Ammon's horn (tissue), 1 donor: Measurements from ENCODE around the gene PEAK1.

Source experiments
- DNase-seq: peaks from one replicate; pipeline ENCODE4 v3.0.0-alpha.2; 2016; ENCODE audit warnings: low spot score

Gene PEAK1

DNA sequence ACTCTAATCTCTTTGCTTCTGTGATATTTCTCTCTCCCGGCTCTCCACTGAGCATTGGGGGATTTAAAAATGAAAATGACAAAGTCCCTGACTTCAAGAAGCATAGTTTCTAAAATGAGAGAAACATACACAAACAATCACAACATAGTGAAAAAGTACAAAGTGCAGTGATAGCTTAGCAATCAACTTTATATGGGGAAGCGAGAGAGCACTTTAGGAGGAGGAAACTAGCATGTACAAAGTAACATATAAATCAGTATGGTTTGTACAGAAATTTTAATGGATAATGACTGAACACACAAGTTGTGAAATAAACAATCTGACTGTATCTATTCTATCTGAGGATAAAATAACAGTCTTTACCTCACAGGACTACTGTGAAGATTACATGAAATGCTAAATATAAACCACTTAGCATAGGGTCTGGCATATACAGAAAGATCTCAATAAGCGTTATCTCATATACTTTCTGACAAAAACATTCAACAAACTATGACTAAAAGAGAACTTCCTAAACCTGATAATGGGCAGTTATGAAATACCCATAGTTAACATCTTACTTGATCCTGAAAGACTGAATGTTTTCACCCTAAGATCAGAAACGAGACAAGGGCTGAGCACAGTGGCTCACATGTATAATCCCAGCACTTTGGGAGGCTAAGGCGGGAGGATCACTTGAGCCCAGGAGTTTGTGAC is 61.2 kb downstream of the PEAK1 start:
- DNase-seq = no peak

DNA sequence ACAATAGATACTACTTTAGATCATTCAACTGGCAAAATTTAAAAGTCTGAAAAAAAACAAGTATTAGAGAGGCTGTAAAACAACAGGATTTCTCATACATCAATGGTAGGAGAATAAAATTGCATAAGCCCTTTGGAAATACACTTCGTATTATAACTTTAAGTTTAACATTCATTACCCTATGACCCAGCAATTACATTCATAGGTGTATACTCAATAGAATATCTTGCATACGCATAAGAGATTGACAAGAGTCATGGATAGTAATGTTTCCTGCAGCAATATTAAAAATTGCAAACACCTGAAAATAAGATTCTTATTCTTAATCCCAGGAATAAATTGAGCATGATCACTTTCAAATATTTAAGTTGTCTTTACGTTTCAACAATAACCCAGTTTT is 63.6 kb downstream of the PEAK1 start:
- no peak for DNase-seq

DNA sequence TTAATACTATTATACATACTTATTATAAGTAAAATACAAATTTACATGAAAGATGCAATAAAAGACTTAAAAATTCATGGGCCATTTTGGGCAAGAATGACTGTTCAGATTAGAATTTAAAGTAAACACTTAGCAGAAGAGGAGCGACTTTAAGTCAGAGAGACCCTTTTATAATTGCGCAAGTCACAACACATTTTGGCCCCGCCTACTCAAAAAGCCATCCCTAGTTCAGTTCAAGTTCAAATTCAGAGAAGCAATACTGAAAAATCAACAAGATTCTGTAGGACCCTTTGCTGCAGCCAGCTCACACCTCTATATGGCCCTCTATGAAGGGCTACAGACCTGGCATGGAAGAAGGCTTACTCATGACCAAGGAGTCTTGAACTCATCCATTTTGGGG is 64.6 kb downstream of the PEAK1 start:
- no peak for DNase-seq

DNA sequence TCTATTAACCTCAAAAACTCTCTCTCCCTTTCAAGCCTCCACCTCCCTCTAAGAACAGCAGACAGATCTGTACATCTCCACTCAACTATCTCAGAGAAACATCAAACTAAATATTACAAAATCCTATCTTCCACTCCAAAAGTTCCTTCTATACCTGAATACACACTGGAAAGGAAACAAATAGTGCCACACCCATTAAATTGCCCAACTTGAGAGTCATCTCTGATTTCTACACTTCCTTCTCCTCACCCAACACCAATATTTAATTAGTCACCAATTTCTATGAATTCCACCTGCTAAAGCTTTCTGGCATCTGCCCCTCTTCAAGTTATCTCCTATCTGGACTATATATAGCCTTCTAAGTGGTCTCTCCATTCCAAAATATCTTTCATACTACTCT is 65.8 kb downstream of the PEAK1 start:
- DNase-seq = no peak

DNA sequence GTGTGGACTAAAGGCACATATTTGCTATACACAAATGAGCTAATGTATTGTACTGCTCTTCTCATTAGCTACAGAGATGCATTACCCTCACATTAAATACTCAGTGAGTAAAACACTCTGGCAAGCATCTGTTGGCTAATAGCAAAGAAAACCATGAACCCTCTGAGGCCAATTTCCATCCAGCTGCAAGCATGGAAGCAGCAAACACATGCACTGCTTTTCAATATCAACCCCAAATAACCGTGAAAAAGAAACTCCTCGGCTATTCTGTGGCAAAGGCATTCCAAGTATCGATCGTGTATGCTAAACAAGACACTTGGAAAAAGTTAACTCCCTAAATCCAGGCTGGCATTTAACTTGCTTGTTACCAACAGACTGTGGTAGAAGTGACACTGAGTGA is 67.0 kb downstream of the PEAK1 start:
- no peak for DNase-seq

DNA sequence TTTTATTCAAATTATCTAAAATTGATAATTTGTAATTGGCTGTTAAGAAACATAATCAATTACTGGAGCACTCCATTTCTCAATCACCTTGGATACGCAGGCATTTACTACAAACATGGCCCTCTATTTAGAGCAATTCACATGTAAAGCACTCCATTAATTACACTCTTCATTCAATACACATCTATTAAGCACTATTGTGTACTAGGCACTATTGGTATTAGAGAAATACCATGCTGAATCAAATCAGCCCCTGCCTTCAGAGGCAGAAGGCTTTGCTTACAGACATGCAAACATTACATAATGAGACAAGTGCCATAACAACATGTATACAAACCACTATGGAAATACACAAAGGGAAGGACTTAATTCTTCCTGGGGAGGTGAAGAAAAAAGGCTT is 69.1 kb downstream of the PEAK1 start:
- DNase-seq = no peak

DNA sequence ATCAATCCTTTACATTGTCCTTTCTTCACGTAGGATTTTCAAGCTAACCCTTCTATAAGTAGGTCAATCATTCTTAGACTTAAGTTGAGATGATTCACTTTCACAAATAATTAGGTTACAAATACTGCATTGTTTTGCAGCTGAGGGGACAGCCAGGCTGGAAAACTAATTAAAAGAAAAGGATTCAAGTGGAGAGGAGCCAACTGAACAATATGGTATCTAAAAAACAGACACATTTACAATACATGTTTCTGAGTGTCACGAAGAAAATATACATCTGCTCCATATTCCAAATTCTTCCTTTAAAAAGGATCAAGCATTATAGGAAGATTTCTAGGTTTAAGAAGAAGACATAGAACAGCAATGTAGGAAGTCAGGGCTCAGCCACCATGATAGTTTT is 70.2 kb downstream of the PEAK1 start:
- no peak for DNase-seq

DNA sequence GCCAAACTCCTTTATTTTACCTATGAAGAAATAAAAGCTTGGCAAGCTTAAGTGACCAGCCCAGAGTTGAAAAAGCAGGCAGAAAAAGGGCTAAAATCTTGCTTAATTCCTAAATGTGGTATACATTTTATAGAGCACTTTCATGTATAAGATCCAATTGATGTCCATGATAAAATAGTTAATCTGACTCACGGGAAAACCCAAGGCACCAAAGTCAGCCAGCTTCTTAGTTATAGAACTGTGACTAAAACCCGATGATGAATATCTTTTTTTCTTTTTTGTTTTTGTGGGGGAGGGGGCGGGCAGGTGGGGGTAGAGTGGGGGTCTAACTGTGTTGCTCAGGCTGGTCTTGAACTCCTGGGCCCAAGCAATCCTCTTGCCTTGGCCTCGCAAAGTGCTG is 71.4 kb downstream of the PEAK1 start:
- no peak for DNase-seq

DNA sequence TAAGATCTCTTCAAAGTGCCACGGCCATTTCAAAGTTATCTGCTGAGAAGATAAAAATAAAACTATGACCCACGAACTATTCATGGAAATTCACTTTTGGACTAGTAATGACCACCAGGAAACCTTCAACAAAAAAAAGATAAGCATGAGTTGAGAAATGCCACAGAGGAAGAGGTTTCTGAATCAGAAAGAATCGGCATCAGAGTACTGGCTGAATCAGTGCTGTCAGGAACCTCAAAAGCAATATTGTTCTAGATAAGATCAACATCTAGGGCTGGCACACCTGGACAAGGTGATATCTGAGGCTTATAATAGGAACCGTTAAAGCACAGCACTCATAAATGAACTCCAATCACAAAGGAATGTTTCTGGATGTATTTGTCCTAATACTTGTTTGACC is 72.7 kb downstream of the PEAK1 start:
- no peak for DNase-seq

DNA sequence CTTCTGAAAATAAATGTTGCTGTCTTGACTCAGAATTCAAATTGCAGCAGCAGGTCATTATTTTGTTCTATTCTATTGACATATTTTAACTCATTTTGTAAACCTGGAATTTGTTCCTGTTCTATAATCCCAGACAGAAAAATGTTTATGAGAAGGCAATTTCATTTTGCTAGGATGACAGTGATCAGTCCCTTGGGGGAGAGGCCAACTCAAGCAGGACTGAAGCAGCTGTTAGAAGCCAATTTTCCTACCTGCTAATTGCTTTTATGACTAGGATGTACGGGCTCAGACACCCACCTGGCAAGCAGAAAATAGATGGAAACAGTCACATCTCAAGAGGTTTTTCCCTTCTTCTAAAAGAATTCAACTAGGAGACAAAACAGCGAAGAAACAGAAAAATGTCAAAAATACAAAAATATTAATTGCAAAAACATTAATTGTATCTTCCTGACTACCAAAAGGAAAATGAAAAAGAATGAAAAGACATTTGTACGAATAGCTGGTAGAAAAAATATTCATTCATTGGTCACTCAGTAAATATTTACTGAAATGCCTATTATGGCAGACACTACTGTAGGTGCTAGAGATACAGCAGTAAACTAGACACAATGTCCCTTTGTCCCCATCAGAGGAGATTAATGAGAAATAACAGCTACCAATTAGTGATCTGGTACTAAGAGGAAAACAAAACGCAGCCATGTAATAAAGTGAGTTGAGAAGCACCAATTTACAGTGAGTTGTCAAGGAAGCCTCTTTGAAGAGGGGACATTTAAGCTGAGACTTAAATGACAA is 73.5 kb downstream of the PEAK1 start:
- DNase-seq = no peak

DNA sequence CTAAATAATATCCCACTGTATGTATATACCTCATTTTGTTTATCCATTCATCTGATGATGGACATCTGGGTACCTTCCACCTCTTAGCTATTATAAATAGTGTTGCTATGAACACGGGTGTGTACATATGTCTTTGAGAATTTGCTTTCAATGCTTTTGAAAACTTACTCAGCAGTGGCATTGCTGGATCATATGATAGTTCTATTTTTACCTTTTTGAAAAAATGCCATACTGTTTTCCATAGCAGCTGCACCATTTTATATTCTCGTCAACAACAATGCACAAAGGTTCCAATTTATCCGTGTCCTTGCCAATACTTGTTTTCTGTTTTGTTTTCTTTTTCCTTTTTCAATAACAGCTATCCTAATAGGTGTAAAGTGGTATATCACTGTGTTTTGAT is 77.1 kb downstream of the PEAK1 start:
- DNase-seq = no peak

DNA sequence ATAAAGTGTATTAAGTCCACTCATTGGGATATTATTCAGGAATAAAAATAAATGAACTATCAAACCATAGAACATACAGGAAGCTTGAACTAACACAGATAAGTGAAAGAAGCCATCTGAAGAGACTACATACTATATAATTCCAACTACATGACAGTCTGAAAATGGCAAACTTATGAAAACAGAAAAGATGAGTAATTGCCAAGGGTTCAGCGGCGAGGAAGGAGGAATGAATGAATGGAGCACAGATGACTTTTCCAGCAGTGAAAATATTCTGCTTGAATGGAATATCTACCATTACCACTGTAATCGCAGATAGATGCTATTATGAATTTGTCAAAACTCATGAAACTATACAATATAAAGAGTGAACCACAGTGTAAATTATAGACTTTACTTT is 79.7 kb downstream of the PEAK1 start:
- DNase-seq = no peak

DNA sequence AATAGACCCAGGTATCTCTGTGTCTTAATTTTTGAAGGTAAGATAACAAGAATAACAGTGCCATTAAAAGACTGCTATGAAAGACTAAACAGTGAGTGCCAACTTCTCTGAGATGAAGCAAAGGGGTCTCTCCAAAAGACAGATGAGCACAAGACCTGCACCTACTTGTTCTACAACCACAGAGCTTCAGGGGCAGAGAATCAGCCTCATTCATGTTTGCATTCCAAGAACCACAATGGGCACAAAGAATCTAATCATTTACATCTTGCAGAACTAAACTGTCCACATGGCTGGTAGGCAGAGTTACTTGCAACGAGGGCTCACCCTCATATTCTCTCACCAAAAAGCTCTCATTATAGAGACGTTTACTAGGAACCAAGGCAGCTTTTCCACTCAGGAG is 83.9 kb downstream of the PEAK1 start:
- no peak for DNase-seq

DNA sequence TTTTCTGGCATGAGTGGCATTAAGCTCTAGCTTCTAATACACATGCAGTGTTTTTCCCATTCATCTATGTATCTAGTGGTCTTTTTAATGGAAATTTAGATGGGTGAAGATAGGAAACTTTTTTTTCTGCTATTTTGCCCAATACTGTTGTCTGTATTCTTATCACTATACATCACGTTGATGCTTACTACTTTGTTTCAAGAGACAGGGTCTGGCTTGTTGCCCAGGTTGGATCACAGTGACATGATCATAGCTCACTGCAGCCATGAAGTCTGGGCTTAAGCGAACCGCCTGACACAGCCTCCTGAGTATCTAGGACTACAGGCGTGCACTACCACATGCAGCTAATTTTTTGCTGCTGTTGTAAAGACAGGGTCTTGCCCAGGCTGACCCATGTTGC is 84.6 kb downstream of the PEAK1 start:
- DNase-seq = peak; percentile 29

DNA sequence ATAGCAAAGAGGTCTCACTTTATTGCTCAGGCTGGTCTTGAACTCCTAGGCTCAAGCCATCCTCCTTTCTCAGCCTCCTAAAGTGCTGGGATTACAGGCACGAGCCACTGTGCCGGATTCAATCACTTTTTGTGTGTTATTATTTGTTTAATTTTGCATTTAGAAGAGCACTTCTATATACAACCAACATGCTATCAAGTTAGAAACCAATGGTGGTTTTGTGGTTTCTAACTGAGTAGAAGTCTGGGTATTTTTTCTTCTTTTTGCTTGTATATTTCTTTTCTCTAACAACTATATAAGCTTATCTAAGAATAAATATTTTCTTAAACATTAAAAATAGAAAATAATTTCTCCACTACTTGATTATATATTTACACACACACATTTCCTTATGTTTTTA is 86.7 kb downstream of the PEAK1 start:
- DNase-seq = no peak

DNA sequence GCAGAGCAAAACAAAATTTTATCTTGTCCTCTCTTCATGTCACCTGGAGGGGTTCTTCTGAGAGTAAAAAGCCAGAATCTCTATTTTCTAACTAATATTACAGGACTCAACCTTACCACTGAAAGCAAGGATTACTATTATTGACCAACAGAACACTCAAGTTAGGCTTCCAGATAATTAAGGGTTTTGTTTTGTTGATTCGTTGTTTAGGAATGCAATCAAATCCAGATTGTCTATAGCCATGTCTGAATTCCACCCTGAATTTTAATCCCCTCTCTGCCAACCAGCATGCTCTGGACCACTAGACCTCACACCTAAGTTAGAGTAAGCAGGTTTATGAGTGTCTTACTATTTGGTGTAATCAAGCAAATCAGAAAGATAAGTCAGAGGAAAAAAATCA is 90.7 kb downstream of the PEAK1 start:
- no peak for DNase-seq

DNA sequence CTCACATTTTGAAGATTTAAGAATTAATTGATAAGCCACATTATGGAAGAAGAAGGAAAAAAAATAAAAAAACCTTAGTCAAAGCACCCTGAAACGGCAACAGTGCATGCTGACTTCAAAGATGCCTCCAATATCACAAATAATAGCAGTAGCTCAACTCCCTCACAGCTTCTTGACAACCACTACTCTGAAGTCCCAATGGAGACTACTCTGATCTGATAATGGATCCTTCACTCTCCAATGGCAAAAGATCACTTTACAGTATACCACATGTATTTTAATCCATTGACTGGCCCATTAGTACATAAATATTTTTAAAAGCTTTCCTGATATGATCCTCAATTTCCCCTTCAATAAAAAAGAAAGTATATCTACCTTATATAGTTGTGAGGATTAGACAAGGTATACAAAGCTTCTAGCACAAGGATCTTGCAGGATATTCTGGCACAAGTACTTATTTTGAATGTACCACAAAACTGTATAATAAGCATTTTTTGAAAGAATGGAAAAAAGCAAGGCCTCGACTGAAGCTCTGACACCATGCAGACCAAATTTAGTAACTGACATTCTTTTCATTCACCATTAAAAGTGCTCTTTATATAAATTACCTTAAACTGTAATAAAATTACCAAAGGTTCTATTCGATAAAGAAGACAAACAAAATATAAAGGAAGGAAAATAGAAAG is 91.9 kb downstream of the PEAK1 start:
- DNase-seq = no peak

DNA sequence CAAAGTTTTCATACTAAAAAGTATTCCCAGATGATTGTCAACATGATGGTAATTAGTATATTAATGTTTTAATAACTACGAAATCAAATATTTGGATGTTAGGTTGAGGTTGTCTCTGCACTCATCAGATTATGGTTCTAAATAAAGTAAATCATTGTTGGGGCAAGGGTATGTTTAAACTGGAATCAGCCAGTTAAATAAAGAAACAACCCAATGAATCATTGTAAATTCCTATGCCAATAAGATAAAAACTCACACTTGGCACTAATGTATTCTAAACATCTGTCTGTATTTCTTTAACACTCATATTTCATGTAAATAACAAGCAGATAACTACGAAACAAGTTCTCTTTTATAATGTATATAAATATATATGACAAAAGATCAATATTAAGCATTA is 92.7 kb downstream of the PEAK1 start:
- no peak for DNase-seq

DNA sequence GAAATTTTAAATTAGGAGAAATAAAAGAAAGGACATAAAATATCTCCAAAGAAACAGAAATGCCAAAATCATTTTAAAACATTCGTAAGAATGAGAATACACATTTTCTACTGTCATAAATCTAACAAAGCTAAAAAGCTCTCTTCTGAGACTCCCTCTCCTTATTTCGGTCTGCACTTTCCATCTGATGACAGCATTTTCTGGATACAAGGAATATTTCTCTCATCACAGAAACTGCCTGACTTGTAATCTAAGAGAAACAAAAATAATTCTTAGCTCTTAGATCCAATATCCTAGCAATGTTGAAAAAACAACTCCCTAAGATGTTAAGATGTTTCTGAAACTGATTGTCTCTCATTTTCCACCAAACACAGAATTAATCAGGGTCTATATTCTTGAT is 93.5 kb downstream of the PEAK1 start:
- DNase-seq = no peak

DNA sequence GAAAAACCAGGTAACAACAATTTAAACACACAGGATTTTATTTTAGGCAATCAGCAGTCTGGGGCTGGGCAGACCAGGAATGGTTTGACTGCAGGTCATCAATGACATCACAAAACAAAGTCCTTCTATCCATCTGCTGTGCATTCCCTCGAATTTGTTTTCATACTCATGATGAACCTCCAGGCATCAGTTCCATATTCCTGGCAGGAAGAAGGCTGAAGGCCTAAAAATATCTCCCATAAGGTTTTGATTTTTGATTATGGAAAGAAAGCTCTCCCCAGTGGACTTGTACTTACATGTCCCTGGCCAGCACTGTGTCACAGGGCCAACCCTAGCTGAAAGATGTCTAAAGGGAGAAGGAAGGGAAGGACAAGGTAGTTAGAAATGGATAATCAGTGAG is 107.4 kb downstream of the PEAK1 start:
- DNase-seq = no peak

DNA sequence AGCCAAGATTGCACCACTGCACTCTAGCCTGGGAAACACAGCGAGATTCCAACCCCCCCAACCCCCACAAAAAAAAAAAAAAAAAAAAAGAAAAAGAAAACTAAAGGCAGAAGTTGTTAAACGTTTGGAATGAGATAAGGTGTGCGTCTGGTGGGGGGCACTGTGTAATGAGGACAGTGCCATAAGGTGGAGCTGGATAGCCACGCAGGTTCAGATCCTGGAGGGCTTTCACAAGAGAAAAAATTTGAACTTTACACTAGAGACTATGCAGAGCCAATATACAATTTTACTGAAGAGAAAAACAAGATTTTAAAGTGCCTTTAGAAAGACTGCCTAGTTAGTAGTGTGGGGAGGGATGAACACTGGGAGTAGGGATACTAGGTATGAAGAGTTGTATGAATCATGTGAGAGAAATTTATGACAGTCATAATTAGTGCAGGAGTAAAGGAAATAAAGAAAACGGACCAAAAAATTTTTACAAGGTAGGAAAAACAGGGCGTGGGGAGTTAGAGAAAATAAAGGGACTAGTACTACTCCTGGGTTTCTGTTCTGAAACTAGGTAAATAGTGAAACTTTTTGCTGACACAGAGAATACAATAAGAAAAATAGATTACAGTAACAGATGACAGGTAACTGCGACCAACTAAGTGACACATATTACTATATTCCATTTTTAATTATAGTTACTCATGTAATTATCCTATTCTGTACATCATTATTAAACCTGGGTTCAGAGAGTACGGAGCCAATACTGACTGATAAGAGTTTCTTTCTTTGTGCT is 108.1 kb downstream of the PEAK1 start:
- DNase-seq = no peak

DNA sequence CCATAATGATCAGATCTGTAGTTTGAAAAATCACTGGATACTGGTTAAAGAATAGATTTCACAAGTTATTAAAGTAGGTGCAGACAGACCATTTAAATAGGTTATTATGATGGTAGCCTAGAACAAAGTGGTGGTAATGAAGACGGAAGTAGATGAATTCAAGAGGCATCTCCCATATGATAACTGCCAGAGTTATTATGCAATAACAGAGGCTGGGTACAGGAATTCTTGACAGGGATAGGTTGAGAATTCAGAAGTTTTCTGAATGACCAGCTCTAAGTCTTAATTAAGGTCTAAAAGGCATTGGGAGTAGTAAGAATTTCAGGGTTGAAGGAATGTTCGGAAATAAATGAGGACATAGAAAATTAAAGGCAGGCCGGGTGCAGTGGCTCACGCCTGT is 108.9 kb downstream of the PEAK1 start:
- DNase-seq = no peak

DNA sequence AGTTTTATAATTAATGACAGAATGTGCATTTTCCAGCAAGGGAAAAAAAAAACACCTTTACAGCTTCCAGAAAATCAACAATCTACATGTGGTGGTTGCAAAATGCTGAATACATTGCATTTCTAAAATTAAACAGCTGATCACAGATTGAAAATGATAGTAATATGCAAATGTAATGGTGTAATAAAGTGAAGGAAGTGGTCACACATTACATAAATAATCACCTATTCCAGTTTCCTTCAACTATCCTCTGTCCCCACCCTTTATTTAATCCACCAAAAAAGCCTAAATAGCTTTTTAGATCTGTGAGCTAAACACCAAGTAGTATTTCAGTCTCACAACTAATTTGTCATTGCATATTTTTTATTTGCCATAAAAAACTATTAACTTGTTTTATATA is 110.5 kb downstream of the PEAK1 start:
- DNase-seq = no peak
